Camera-type eye (tissue), 1 donor: ENCODE results near the gene ZNF467. TPM values are rescaled to one million over a fixed set of nuclear protein-coding genes. Genes with fewer than 3 reads are reported as not detected.

ENCODE experiments used
- total RNA-seq: library from RNA; depleted of rRNA; stranded (reverse); fragments of >200 nt; gene quantifications from one replicate; pipeline ENCODE4 v1.2.3, GENCODE V29; 2014

The ZNF467 gene
- total RNA-seq = 4.6 TPM

GRCh38 chr7:149773446-149774236 is at the start of gene ZNF467:
Gene ZNF467 (minus strand): TSS chr7:149773588. CDS start chr7:149771032, 2,556 bp downstream.

Other genes starting within 250 kb of the ZNF467 start
- gene ZNF862, start 64.8 kb upstream of the ZNF467 start, total RNA-seq = 19.2 TPM
- 51.6 TPM for gene ATP6V0E2, start 100.4 kb upstream of the ZNF467 start, total RNA-seq